GM11168 (cell line): ENCODE data around the gene ADAM12.

Experiments used
- in situ Hi-C: fragments of 300-500 bp; cut with MboI; formaldehyde crosslinking; loops from one replicate; pipeline ENCODE4 v1.12.0; 2022; ENCODE audit warnings: low sequenced_read_pairs; ENCODE audit not compliant: unreplicated experiment

Gene ADAM12

DNA sequence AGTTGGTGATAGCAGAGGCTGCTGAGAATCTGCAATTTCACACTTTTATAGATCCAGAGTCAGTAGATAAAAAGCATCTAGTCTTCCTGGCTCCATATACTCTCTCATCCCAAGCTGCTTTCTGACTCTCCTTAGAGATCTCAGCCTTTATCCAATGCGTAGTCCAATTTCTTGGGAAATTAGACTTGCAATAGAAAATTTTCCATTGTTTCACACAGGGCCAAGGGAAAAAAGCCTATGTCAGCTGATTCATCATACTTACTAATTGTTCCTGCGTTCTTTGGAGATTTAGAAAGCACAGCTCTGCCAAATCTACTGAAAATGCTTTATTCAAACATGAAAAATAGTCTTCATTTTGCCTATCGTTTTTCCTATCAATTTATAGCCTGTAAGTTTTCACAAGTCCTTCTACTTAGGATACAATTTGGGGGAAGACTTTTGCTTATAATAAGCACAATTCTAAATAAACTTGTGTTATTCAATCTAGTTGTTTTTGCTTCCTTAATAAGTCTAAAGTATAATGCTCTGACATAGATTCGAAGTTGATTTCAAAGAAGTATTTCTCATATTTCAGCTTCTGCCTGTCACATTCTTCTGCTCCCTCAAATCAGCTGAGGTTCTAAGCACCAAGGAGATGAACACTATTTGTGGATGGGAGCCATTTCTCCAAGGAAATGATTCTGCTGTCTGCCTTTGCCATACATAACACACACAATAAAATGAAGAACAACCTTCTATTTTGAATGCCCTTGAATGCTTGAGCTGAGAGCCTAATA is 165.4 kb downstream of the ADAM12 start:
- in situ Hi-C loops, result no loop called here

GRCh38 chr10:126221874-126222273 is 166.4 kb downstream of the ADAM12 start:
- in situ Hi-C loops, result no loop called here

- in situ Hi-C loops, result no loop called here
Observed at GRCh38 chr10:126218778-126219649, 169.3 kb downstream of the ADAM12 start.

DNA sequence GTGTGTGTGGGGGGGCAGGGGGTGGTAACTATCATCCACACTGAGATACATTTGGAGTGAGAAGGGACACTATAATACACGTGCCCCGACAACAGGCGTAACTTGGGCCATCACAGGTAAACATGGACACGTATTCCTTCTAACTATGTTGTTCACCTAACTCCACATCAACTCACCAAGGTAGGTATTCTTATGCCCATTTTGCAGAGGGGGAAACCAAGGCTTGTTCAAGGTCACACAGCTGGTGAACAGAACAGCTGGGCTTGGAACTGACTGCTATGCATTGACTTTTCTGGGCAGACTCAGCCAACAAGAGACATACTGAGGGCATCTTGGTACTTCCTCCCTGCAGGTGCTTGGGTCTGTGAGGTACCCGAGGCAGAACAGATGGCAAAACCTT is 170.1 kb downstream of the ADAM12 start:
- in situ Hi-C loops, result no loop called here

- in situ Hi-C loops, result no loop called here
Observed at GRCh38 chr10:126216632-126216961, 171.7 kb downstream of the ADAM12 start.

DNA sequence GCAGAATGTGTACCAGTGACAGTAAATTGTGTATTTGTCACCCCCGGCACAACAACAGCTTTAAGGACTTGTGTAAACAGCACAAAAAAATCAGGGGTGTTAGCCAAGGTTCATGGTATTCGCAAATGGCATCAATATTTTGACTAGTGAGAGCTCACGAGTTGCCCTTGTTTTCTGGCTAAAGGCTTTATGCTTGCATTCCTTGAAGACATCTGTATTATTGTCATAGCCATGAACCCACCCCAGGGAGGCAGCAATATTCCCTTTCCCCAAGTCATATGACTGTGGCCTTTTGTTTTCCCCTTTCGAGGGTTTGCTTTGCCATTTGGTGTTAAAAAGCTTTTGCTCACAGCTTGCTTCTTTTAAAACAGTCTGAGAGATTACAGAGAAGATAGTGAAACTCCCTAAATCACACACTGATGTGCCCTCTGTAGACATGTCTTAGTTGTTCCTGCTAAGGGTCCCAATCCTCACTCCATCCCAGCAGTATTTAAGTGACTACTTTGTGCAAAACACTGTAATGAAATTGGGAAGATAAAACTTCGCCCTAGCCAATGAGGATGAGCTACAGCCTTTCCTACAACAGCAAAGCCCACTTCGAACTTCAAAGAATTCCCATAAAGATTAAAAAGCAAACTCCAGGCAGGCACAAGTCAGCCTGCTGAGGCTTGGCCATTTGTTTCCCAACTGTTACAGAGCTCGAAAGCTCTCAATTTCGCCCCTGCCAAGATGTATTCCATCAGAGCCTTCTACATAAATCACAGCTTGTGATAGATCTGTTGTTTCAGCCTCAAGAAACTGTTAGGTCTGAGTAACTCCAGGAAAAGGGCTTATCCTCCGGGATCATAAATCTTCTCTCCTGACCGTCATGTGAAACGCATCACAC is 172.3 kb downstream of the ADAM12 start:
- in situ Hi-C loops, result no loop called here

DNA sequence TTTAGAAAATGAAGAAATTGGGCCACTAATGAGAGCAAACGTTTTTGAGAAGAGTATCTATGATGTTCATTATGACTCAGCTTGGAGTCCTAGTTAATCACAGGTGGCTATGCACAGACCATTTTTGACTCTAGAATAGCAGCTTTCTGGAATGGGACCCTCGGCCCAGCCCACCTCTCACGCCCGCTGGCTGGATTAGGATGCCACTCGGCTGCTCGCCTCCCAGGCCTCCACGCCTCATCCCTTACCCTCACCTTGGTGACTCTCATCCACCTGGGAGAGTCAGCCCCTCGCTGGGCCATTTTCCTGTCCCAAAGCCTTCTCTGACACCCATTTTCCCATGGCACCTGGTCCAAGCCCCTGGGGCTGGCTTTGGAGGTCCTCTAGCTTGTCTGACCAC is 173.6 kb downstream of the ADAM12 start:
- in situ Hi-C loops, result no loop called here

- in situ Hi-C loops, result no loop called here
Observed at GRCh38 chr10:126214021-126214420, 174.3 kb downstream of the ADAM12 start.

DNA sequence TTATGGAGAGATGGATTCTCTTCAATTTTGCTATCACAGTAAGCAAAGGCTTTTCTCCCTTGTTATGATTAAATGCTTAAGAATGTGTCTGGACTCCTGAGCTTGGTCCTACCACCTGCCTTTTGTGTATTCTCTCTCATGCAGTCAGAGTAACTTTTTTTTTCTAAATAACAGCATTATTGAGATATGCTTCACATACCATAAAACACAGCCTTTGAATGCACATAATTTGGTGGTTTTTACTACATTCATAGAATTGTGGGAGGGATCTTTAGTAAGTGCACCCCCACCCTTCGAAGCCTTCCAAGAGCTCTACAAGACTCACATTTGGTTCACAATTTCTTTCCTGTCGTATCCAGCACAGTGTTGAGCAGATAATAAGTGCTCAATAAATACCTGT is 175.5 kb downstream of the ADAM12 start:
- in situ Hi-C loops, result no loop called here

- in situ Hi-C loops, result no loop called here
Observed at GRCh38 chr10:126210051-126210651, 178.1 kb downstream of the ADAM12 start.

GRCh38 chr10:126209451-126209850 is 178.8 kb downstream of the ADAM12 start:
- in situ Hi-C loops, result no loop called here

DNA sequence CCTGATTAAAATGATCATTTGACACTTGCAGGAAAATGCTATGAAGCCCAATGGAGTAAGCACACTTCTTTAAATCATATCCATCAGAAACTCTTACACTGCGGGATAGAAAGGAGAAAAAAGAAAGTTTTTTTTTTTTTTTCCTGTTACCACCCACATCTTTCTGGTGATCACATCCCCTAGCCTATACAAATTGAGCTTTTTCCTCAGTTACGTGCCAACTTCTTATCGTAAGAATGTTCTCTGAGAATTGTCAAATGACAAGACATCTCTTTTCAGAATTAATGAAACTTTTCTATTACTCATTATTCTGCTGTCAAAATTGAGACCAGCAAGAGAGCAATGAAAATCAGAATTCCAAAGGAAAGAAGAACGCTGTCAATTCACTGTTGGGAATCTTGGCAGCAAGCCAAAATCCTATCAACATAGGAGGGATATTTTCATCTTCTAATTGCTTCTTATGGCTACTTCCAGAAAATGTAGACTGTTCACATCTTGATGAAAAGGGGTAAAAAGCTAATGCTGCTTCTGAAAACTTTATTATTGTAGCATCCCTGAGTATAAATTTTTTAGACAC is 179.5 kb downstream of the ADAM12 start:
- in situ Hi-C loops, result no loop called here

DNA sequence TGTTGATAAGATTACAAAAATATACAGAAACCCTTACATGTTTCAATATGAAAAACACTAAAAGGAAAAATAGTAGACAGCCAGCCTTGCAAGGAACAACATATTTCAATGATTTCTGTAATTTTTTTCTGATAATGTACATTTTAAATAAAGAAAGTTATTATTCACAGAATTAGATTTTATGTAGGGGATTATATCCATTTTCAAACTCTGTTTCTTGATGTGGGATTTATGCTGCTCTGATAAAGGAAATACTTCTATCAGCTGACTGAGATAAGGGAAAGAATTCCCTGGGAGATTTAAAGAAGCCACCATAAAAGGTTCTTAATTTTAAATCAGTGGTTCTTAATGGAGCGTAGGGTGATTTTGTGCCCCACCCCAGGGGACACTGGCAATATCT is 180.4 kb downstream of the ADAM12 start:
- in situ Hi-C loops, result no loop called here

- in situ Hi-C loops, result no loop called here
Observed at GRCh38 chr10:126207313-126207771, 180.9 kb downstream of the ADAM12 start.

DNA sequence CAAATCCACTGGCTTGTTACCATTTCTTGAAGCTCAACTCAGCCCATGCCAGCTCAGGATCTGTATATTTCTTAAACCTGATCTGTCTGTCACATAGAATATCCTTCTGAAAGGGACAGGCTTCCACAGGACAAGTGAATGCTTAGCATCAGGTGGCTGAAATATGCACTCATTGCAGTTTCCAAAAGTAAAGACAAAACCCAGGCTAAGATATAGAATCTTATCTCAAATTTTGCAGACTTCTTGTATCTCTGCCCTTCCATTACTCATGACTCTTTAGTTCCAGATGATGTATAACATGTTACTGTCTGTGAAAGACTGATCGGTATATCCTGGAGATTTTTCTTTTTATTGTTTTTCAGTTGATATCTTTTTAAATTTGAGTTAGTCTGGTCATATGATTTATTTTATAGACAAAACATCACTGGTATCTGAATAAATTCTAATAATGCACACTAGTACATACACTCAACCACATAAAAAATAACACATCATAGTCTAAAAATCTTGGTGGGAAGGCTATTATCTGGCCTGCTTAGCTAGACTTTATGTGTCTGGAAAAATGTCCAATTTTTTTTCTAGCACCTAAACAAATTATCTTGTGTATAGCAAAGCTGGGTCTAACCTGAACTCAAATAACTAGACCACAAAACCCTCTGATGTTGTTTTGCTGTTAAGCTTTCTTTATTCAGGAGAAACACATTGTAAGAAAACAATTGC is 182.6 kb downstream of the ADAM12 start:
- in situ Hi-C loops, result no loop called here

GRCh38 chr10:126204320-126204719 is 184.0 kb downstream of the ADAM12 start:
- in situ Hi-C loops, result no loop called here

DNA sequence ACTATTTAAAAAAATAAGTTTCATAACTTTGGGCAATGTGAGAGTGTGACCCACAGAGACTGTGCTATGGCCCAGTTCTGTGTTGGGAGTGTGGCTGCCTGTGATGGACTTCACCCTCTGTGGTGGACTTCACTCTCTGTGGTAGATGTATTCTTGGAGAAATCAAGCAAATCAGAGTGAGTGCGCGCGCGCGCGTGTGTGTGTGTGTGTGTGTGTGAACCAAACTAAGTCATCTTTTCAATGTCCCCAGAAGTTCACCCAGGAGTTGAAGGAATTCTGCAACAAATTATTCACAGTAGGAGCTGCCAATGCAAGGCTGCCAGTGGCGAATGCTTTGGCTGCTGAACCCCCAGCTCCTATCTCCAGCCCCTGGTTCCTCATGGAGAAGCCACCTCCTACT is 184.5 kb downstream of the ADAM12 start:
- in situ Hi-C loops, result no loop called here

DNA sequence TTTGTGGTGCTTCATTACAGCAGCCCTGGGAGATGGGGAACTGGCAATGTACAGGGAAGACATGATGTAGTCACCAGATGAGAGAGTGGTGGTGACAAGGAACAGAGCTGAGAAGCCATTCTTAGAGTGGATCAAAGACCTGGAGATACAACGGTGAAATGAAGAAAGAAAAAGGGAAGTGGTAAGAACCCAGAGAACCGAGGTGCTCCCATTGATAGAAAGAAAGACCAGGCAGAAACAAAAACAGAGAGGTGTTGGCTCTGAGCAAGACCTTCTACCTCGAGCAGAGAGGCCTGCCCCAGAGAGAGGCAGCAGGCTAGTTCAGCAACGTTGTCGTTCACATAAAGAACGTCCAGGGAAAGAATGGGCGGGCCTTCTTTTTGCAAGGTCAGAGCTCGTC is 186.7 kb downstream of the ADAM12 start:
- in situ Hi-C loops, result no loop called here
